ENCODE data around the gene FAM222A.

DNA sequence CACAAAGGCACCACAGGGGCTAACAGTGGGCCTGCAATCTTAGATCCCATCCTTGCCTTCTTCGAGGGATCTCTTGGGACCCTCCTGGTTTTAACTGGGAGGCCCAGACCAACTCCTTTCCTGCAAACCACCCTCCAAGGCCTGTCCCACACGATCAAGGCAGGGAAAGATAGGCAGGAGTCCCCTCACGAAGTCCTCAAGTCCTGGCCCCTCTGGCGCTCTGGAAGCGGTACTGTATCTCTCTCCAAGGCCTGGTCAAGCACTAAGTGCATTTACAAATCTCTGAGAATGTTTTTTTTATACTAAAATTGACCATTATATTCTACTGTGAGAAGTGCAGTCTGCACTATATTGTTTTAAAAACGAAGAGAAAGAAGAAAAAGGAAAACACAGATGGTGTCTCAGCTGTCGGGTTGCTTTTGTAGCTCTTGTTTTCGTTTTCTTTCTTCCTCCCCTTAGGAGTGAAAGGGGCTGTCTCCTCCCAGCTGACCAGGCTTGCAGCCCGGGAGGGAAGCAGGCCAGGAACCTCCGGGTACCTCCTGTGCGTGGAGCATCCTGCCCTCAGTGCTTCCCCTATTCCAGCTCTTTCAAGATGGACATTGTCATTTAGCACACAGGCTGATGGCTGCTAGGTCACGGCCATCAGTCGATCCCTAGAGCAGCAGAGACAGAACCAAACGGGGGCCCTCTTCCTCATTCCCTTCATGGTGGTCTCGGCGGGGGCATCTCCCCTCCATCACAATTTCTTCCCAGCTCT is 56.7 kb downstream of the FAM222A start:
- no peak for TF ChIP-seq POLR2A (IDR thresholded peaks at IDR 0.05)
- TF ChIP-seq, protein P1, sequence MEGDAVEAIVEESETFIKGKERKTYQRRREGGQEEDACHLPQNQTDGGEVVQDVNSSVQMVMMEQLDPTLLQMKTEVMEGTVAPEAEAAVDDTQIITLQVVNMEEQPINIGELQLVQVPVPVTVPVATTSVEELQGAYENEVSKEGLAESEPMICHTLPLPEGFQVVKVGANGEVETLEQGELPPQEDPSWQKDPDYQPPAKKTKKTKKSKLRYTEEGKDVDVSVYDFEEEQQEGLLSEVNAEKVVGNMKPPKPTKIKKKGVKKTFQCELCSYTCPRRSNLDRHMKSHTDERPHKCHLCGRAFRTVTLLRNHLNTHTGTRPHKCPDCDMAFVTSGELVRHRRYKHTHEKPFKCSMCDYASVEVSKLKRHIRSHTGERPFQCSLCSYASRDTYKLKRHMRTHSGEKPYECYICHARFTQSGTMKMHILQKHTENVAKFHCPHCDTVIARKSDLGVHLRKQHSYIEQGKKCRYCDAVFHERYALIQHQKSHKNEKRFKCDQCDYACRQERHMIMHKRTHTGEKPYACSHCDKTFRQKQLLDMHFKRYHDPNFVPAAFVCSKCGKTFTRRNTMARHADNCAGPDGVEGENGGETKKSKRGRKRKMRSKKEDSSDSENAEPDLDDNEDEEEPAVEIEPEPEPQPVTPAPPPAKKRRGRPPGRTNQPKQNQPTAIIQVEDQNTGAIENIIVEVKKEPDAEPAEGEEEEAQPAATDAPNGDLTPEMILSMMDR (IDR thresholded peaks at IDR 0.05) = no peak
- TF ChIP-seq EP300 (IDR thresholded peaks at IDR 0.05; ENCODE audit: low read depth) = no peak
